Measurements from ENCODE around the gene FDXR. TPM values are rescaled to one million over a fixed set of nuclear protein-coding genes. Genes with fewer than 3 reads are reported as not detected.

Gene FDXR
- total and polyA plus RNA-seq, 9 donors, result 11.1 to 50.8 (median 40.1) TPM

DNA sequence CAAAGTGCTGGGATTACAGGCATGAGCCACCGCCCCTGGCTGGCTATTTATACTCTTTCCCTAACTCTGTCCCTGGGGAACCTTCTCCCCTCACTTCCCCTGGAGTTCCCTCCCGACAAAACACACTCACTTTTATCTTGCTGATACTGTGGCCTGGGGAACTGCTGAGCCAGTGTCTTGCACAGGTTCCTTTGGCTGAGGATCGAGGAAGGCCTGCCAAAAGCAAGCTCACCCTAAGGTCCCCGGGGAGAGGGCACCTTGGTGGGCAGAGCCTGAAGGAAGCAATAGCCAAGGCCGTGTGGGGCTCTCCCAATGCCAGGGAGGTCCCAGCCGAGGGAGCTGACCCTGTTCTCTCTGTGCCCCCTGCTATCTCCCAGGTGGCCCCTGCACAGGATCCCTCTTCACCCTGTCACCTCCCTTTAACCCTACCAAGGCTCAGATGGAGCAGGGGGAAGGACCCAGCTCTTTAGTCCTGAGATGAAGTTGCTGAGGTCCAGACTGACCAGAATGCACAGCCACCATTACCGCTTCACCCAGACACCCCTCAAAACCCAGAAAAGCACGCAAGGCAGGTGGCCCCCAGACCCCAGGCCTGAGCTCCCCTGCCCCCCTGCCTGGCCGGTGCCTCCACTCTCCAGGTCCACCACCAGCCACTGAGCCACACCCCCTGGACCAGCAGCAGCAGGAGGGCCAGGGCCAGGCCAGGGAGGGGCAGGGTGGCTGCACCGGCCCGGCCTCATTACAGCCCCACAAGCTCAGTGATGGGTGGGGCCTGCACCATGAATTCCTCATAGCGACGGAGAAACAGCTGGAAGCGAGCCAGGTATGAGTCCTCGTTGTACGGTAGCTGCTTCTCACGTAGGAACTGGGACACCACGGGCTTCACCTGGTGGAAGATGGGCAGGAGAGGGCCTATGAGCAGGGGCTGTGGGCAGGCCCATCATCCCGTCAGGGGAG is 5.1 kb upstream of the FDXR start:
- Histone ChIP-seq H3K9me3 (no peaks in the 10 kb centered on the region), H3K4me1 (ENCODE audit: insufficient read depth) (no peaks in the 10 kb centered on the region), H3K4me3 (no peak overlapping the region), H3K27ac (no peak overlapping the region), H3K36me3 (no peaks in the 10 kb centered on the region), H3K27me3 (no peaks in the 10 kb centered on the region)
- DNase-seq, result peak in 4 of 5 donors; percentile 45 to 64 (median 49)
- TF ChIP-seq, protein P1, sequence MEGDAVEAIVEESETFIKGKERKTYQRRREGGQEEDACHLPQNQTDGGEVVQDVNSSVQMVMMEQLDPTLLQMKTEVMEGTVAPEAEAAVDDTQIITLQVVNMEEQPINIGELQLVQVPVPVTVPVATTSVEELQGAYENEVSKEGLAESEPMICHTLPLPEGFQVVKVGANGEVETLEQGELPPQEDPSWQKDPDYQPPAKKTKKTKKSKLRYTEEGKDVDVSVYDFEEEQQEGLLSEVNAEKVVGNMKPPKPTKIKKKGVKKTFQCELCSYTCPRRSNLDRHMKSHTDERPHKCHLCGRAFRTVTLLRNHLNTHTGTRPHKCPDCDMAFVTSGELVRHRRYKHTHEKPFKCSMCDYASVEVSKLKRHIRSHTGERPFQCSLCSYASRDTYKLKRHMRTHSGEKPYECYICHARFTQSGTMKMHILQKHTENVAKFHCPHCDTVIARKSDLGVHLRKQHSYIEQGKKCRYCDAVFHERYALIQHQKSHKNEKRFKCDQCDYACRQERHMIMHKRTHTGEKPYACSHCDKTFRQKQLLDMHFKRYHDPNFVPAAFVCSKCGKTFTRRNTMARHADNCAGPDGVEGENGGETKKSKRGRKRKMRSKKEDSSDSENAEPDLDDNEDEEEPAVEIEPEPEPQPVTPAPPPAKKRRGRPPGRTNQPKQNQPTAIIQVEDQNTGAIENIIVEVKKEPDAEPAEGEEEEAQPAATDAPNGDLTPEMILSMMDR (IDR thresholded peaks at IDR 0.05), result no peak
- no peak for TF ChIP-seq EP300 (IDR thresholded peaks at IDR 0.05)
- TF ChIP-seq POLR2A (IDR thresholded peaks at IDR 0.05), result no peak
- intact Hi-C loops (cut with DNase I), result no loop called here
- 17 to 25% (median 20%) methylated on average over 17 to 19 of the region's 19 CpGs for WGBS, 3 donors

DNA sequence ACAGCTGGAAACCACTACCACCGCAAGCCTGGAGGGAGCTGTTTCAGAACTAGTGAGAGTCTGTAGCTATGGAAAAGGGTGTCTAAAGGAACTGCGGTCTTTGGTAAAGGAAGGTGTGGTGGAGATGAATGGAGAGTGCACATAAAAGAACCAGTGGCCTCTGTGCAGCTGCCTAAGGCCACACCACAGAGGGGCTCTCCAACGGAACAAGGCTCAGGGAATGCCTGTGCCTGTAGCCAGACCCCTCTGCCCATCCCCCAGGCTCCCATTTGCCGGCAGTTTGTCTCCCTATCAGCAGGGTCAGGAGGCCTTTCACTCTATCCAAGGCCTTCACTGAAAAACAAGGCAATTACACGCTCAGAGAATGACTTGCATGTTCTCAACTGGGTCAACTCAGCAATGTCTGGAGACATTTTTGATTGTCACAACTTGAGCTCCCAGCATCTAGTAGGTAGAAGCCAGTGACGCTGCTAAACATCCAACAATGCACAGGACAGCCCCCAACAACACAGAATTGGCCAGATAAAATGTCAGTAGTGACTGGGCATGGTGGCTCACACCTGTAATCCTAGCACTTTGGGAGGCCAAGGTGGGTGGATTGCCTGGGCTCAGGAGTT is 3.3 kb upstream of the FDXR start:
- 39 to 44% (median 44%) methylated on average over 6 of the region's 6 CpGs for WGBS, 3 donors
- Histone ChIP-seq H3K36me3 (no peaks in the 10 kb centered on the region), H3K27me3 (no peaks in the 10 kb centered on the region), H3K4me3 (no peak overlapping the region), H3K4me1 (ENCODE audit: insufficient read depth) (peaks cover 10% of the 10 kb centered on the region), H3K9me3 (no peaks in the 10 kb centered on the region), H3K27ac (no peak overlapping the region)
- no peak for DNase-seq
- intact Hi-C loops (cut with DNase I), result no loop called here
- TF ChIP-seq, protein P1 (IDR thresholded peaks at IDR 0.05), result no peak
- TF ChIP-seq POLR2A (IDR thresholded peaks at IDR 0.05), result no peak
- TF ChIP-seq EP300 (IDR thresholded peaks at IDR 0.05), result no peak

DNA sequence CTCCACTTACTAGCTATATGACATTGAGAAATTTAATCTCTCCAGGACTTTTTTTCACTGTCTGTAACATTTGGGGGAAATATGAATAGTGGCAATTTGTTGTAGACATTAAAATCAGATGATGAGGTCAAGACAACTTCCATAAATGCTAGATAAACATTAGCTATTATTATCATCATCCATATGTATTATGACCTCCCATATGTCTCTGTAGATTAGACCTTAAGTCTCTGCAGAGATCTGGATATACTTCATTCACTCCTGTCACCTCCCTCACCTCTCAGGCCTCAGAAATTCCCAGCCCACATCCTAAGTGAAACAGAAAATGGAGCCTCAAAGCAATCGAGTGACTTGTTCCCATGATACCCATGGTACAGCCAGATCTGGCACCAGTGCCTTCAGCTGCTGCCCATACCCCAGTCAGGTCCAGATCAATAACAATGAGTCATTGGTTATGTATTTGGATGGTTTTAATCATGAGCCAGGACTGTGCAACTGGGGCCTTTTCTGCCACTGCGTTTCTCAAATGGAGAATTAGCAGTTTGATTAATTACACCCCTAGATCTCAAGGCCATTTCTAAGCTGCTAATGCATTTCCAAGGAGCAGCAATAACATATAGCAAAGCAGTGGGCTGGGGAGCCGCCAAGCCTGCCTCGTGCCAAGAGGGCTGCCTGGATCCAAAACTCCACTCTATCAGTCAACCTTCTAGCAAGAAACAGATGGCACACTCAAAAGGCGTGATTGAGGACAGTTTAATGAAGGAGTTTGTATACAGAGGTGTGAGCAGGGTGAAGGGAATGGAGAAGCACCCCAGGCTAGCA is 2.6 kb upstream of the FDXR start:
- Histone ChIP-seq H3K9me3 (no peaks in the 10 kb centered on the region), H3K36me3 (no peaks in the 10 kb centered on the region), H3K27me3 (no peaks in the 10 kb centered on the region), H3K4me3 (no peak overlapping the region), H3K4me1 (ENCODE audit: insufficient read depth) (peaks cover 10% of the 10 kb centered on the region), H3K27ac (no peak overlapping the region)
- peak in 1 of 5 donors; percentile 41 for DNase-seq
- no peak for TF ChIP-seq POLR2A (IDR thresholded peaks at IDR 0.05)
- TF ChIP-seq, protein P1 (IDR thresholded peaks at IDR 0.05), result no peak
- TF ChIP-seq EP300 (IDR thresholded peaks at IDR 0.05), result no peak
- 22 to 32% (median 23%) methylated on average over 5 of the region's 5 CpGs for WGBS, 3 donors
- intact Hi-C loops (cut with DNase I), result no loop called here

DNA sequence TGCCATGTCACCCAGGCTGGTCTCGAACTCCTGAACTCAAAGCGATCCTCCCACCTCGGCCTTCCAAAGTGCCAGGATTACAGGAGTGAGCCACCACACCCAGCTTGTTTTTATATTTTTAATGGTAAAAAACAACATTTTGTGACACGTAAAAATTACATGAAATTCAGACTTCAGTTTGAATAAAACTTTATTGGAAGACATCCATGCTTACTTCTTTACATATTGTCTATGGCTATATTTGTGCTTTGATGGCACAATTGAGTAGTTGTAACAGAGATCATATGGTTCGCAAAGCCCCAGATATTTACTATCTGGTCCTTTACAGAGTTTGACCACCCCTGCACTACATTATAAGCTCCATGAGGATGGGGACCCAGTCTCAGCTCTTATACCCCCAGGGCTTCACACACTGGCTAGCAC is 1.8 kb upstream of the FDXR start:
- Histone ChIP-seq H3K27me3 (no peaks in the 10 kb centered on the region), H3K4me3 (no peak overlapping the region), H3K27ac (no peak overlapping the region), H3K4me1 (ENCODE audit: insufficient read depth) (peaks cover 14% of the 10 kb centered on the region), H3K36me3 (no peaks in the 10 kb centered on the region), H3K9me3 (no peaks in the 10 kb centered on the region)
- TF ChIP-seq POLR2A (IDR thresholded peaks at IDR 0.05) (no peak), EP300 (IDR thresholded peaks at IDR 0.05) (no peak)
- TF ChIP-seq, protein P1 (IDR thresholded peaks at IDR 0.05), result no peak
- DNase-seq, result no peak
- WGBS, 3 donors, result 95 to 97% (median 97%) methylated on average over 5 of the region's 5 CpGs
- intact Hi-C loops (cut with DNase I), result no loop called here
